ENCODE measurements around the gene USP12.

Gene USP12

DNA sequence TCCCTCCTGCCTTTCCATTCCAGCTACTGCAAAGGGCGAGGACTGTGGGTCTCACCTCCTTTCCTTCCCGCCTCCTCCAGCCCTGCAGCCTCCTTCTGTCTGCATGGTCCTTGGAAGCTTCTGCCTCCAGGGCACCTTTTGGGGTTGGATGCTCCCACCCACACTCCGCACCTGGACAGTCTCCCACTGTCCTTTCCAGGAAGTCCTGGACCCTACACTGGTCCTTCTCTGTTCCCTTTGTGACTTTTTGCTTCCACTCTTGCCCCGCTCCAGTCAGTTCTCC is 130.8 kb downstream of the USP12 start:
- TF ChIP-seq CTCF (IDR thresholded peaks at IDR 0.05; ENCODE audit: insufficient read depth, low read depth, low read length, missing control alignments) = no peak
- no peak for DNase-seq (ENCODE audit: low read depth)
- no peak overlapping the region for H3K4me3 ChIP-seq (ENCODE audit: low read depth, low read length)

GRCh38 chr13:27039171-27039701 is 132.4 kb downstream of the USP12 start:
- no peak for DNase-seq (ENCODE audit: low read depth)
- no peak for TF ChIP-seq CTCF (IDR thresholded peaks at IDR 0.05; ENCODE audit: insufficient read depth, low read depth, low read length, missing control alignments)
- H3K4me3 ChIP-seq (ENCODE audit: low read depth, low read length) = no peak overlapping the region

DNA sequence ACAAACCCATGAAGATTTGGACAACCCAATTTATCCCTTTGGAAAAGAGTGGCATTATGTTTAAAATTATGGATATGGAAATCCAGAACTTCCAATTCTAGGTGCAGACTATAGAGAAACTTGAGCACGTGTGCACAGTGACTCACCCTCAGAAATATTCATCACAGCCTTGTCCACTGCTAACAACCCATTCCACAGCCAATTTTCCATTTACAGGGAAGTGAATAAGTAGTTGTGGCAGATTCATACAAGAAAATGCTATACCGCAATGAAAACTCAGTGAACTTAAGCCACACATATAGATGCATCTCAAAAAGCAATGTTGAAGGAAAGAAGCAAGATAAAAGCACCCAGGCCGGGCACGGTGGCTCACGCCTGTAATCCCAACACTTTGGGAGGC is 133.3 kb downstream of the USP12 start:
- H3K4me3 ChIP-seq (ENCODE audit: low read depth, low read length) = no peak overlapping the region
- no peak for DNase-seq (ENCODE audit: low read depth)
- no peak for TF ChIP-seq CTCF (IDR thresholded peaks at IDR 0.05; ENCODE audit: insufficient read depth, low read depth, low read length, missing control alignments)

GRCh38 chr13:27037571-27037970 is 134.0 kb downstream of the USP12 start:
- DNase-seq (ENCODE audit: low read depth) = no peak
- TF ChIP-seq CTCF (IDR thresholded peaks at IDR 0.05; ENCODE audit: insufficient read depth, low read depth, low read length, missing control alignments) = no peak
- H3K4me3 ChIP-seq (ENCODE audit: low read depth, low read length) = no peak overlapping the region

GRCh38 chr13:27037171-27037570 is 134.4 kb downstream of the USP12 start:
- H3K4me3 ChIP-seq (ENCODE audit: low read depth, low read length) = no peak overlapping the region
- no peak for TF ChIP-seq CTCF (IDR thresholded peaks at IDR 0.05; ENCODE audit: insufficient read depth, low read depth, low read length, missing control alignments)
- DNase-seq (ENCODE audit: low read depth) = no peak

DNA sequence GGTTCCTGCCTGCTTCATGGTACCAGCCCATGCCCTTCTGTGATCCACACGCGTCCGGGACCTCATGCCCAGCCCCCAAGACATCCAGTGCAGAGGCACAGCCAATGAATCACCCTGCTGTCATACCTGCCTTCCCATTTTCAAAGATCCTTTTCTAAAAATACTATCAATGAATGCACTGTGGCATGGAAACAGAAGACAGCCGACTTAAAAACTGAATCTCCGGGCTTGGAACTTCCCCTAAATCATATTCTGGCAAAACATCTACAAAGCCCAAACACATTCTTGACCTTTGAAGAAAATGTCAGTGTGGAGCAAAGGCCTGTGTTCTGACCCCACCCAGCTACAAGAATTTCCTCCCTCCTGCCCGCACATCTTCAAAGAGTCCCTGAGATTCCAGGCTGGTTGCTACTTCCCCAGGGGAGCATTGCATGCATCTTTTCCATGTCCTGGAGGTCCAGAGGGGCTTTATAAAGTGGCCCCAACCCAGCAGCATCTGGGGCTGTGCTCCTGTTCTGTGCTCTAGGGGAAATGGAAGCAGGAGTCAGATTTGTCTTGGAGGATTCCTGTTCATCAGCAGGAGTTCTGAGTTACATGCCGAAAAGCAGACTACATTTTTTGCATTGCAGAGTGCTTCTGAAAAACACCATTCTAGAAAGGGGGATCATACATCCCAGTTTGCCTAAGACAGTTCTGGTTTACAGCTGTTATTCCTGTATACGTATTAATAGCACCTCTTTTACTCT is 135.2 kb downstream of the USP12 start:
- no peak for DNase-seq (ENCODE audit: low read depth)
- no peak for TF ChIP-seq CTCF (IDR thresholded peaks at IDR 0.05; ENCODE audit: insufficient read depth, low read depth, low read length, missing control alignments)
- H3K4me3 ChIP-seq (ENCODE audit: low read depth, low read length) = no peak overlapping the region

- DNase-seq (ENCODE audit: low read depth) = no peak
- H3K4me3 ChIP-seq (ENCODE audit: low read depth, low read length) = no peak overlapping the region
- TF ChIP-seq CTCF (IDR thresholded peaks at IDR 0.05; ENCODE audit: insufficient read depth, low read depth, low read length, missing control alignments) = no peak
These were observed 135.7 kb downstream of the USP12 start for GRCh38 chr13:27035892-27036235.
